Panc1 (cell line): ENCODE data around the gene FAM187B. TPM values are rescaled to one million over a fixed set of nuclear protein-coding genes. Genes with fewer than 3 reads are reported as not detected.

ENCODE experiments used
- ATAC-seq: fragments of 200-7000 bp; cut with Tn5 transposase; 2 replicates; pipeline ENCODE4 v1.9.1; 2020; ENCODE audit warnings: mild to moderate bottlenecking, moderate library complexity
- BruUV-seq: library from RNA; stranded (reverse); fragments of 400-500 nt; replicated peaks from 2 replicates; lab custom pipeline; 2021; lab: Mats Ljungman, UMichigan
- CTCF ChIA-PET: fragments of 300-600 bp; sonication (Branson Sonifier 250); formaldehyde crosslinking; loops from one replicate; lab custom pipeline; 2022; ENCODE audit warnings: antibody characterized with exemption; lab: Charles Lee
- POLR2A ChIA-PET: fragments of 300-600 bp; sonication (Branson Sonifier 250); formaldehyde crosslinking; loops from one replicate; lab custom pipeline; 2022; ENCODE audit warnings: antibody characterized with exemption; lab: Charles Lee
- DNase-seq: peaks from one replicate; pipeline ENCODE4 v3.0.0-alpha.2; 2010; ENCODE audit warnings: low read depth, low spot score
- H3K27ac ChIP-seq: 2 replicates; pipeline ENCODE4 v1.5.1; 2011; ENCODE audit warnings: mild to moderate bottlenecking, low read length, inconsistent platforms
- H3K27me3 ChIP-seq: fragments of 200-500 bp; sonication (Bioruptor generic); 2 replicates; pipeline ENCODE4 v1.6.0; 2014; ENCODE audit warnings: low read length, inconsistent platforms; ENCODE audit not compliant: control insufficient read depth, insufficient read depth
- H3K36me3 ChIP-seq: fragments of 200-500 bp; sonication (Bioruptor generic); 2 replicates; pipeline ENCODE4 v1.5.1; 2014; ENCODE audit warnings: inconsistent platforms, mild to moderate bottlenecking, low read length, moderate library complexity; ENCODE audit not compliant: control insufficient read depth, insufficient read depth
- H3K4me1 ChIP-seq: 2 replicates; pipeline ENCODE4 v1.5.1; 2011; ENCODE audit warnings: inconsistent platforms, mild to moderate bottlenecking, low read length, moderate library complexity; ENCODE audit not compliant: control insufficient read depth, insufficient read depth
- H3K4me3 ChIP-seq, 2 experiments: 2 replicates each; pipeline ENCODE4 v1.5.1; 2011 to 2012; ENCODE audit warnings: low read depth in 2 of 2, low read length in 2 of 2, mild to moderate bottlenecking in 2 of 2, inconsistent platforms in 1 of 2, moderate library complexity in 1 of 2
- H3K9me3 ChIP-seq: fragments of 200-500 bp; sonication (Bioruptor generic); 2 replicates; pipeline ENCODE4 v1.5.1; 2014; ENCODE audit warnings: low read depth, mild to moderate bottlenecking, inconsistent platforms, low read length, moderate library complexity; ENCODE audit not compliant: control insufficient read depth, insufficient read depth
- CTCF ChIP-seq: fragments of 450-650 bp; IDR thresholded peaks from 2 replicates; pipeline ENCODE4 v1.5.1; 2017; ENCODE audit warnings: mild to moderate bottlenecking
- POLR2AphosphoS5 ChIP-seq: IDR thresholded peaks from 2 replicates; pipeline ENCODE4 v1.6.1; 2012; ENCODE audit warnings: mild to moderate bottlenecking, low read depth, low read length, moderate library complexity
- REST ChIP-seq, 2 experiments: IDR thresholded peaks; 2 replicates each; pipeline ENCODE4 v1.6.1; 2011 to 2012; ENCODE audit warnings: low read depth in 2 of 2, control low read depth in 1 of 2, low read length in 1 of 2, mild to moderate bottlenecking in 1 of 2, moderate library complexity in 1 of 2; ENCODE audit not compliant: insufficient read depth in 1 of 2
- SIN3A ChIP-seq: IDR thresholded peaks from 2 replicates; pipeline ENCODE4 v1.6.1; 2012; ENCODE audit warnings: low read depth, mild to moderate bottlenecking, low read length, moderate library complexity, borderline replicate concordance; ENCODE audit not compliant: insufficient read depth
- TCF7L2 ChIP-seq: IDR thresholded peaks from 2 replicates; pipeline ENCODE4 v1.6.1; 2011; ENCODE audit warnings: mild to moderate bottlenecking, low read depth, low read length, inconsistent platforms
- in situ Hi-C: cut with HindIII; loops from 2 replicates; pipeline ENCODE4 v1.10.0; 2016; ENCODE audit warnings: low sequenced_read_pairs, low pct_unique_long_range_greater_than_20kb
- intact Hi-C: fragments of 100-400 bp; cut with micrococcal nuclease; formaldehyde crosslinking; loops from one replicate; pipeline ENCODE4 v1.10.0; 2022; ENCODE audit not compliant: unreplicated experiment
- total RNA-seq: library from RNA; stranded (reverse); gene quantifications from one replicate; pipeline ENCODE4 v1.2.1, GENCODE V29; 2021; ENCODE audit not compliant: unreplicated experiment

The FAM187B gene
- total RNA-seq, 1 experiment from 2014 or later, result not detected

GRCh38 chr19:35225951-35226350, 2.6 kb downstream of the FAM187B start:
- in situ Hi-C loops (no loop called here), intact Hi-C loops (no loop called here)
- ATAC-seq, result no peak
- TF ChIP-seq SIN3A (no peak), POLR2AphosphoS5 (no peak), TCF7L2 (no peak), REST (IDR thresholded peaks at IDR 0.05; ENCODE audit: insufficient read depth in 1 of 2, low read depth in 2 of 2, low read length in 1 of 2) (no peak), CTCF (no peak)
- DNase-seq, result no peak
- CTCF ChIA-PET, result no interaction called here
- POLR2A ChIA-PET, result no interaction called here
- 0 out of 2 replicates have a peak, but pooled peaks cover 2% of the 10 kb centered on the region for H3K27me3 ChIP-seq
- no TSS peak for BruUV-seq
- no peaks in the 10 kb centered on the region for H3K36me3 ChIP-seq
- no peaks in the 10 kb centered on the region for H3K9me3 ChIP-seq
- no peaks in the 10 kb centered on the region for H3K4me1 ChIP-seq
- H3K27ac ChIP-seq, result no peak overlapping the region
- no peak overlapping the region for H3K4me3 ChIP-seq

- POLR2A ChIA-PET, result interaction anchor here (0.6 kb wide), 1 partner anchor 9 kb away, joined by 3 read pairs; no protein-coding TSS in a partner anchor
- Histone ChIP-seq H3K27ac (no peak overlapping the region), H3K36me3 (no peaks in the 10 kb centered on the region), H3K27me3 (peaks cover 2% of the 10 kb centered on the region; the same call in 1 of the 2 replicates), H3K4me1 (no peaks in the 10 kb centered on the region), H3K9me3 (no peaks in the 10 kb centered on the region), H3K4me3 (no peak overlapping the region)
- no TSS peak for BruUV-seq
- ATAC-seq, result no peak
- CTCF ChIA-PET, result no interaction called here
- intact Hi-C loops, result no loop called here
- in situ Hi-C loops, result no loop called here
- TF ChIP-seq POLR2AphosphoS5 (no peak), REST (IDR thresholded peaks at IDR 0.05; ENCODE audit: insufficient read depth in 1 of 2, low read depth in 2 of 2, low read length in 1 of 2) (no peak), TCF7L2 (no peak), CTCF (no peak), SIN3A (no peak)
- DNase-seq, result no peak
These were observed 3.6 kb downstream of the FAM187B start for GRCh38 chr19:35224681-35225571.
